GM21528 (cell line): Measurements from ENCODE around the gene VENTX.
"Not testable (repeated sequence)": the region's sequence is repeated elsewhere in the genome, so short reads cannot be mapped to it uniquely, and the experiment has no call there.

Experiments
- ATAC-seq: cut with Tn5 transposase; IDR thresholded peaks from one replicate; pipeline ENCODE4 v1.9.1; 2021; ENCODE audit warnings: mild to moderate bottlenecking, moderate library complexity; ENCODE audit not compliant: unreplicated experiment, low FRiP score

Gene VENTX

GRCh38 chr10:133213641-133214467, 23.8 kb upstream of the VENTX start:
- no peak for ATAC-seq

GRCh38 chr10:133214468-133215410, 22.9 kb upstream of the VENTX start:
- ATAC-seq = no peak

GRCh38 chr10:133215586-133215985, 22.1 kb upstream of the VENTX start:
- ATAC-seq = no peak

- no peak for ATAC-seq
Measured at GRCh38 chr10:133216776-133217175, 20.9 kb upstream of the VENTX start.

GRCh38 chr10:133217800-133218589, 19.7 kb upstream of the VENTX start:
- ATAC-seq = no peak

- ATAC-seq = no peak
Measured at GRCh38 chr10:133218891-133219290, 18.8 kb upstream of the VENTX start.

- ATAC-seq = no peak
Measured at GRCh38 chr10:133219782-133220181, 17.9 kb upstream of the VENTX start.

GRCh38 chr10:133221331-133221730, 16.3 kb upstream of the VENTX start:
- ATAC-seq = no peak

GRCh38 chr10:133221756-133222155, 15.9 kb upstream of the VENTX start:
- not testable (repeated sequence) for ATAC-seq

GRCh38 chr10:133224076-133224475, 13.6 kb upstream of the VENTX start:
- no peak for ATAC-seq

- ATAC-seq = no peak
Measured at GRCh38 chr10:133224756-133225372, 12.8 kb upstream of the VENTX start.

GRCh38 chr10:133225707-133226191, 11.9 kb upstream of the VENTX start:
- no peak for ATAC-seq

- no peak for ATAC-seq
Measured at GRCh38 chr10:133226251-133226808, 11.3 kb upstream of the VENTX start.

- no peak for ATAC-seq
Measured at GRCh38 chr10:133227256-133227655, 10.4 kb upstream of the VENTX start.

- no peak for ATAC-seq
Measured at GRCh38 chr10:133229265-133230043, 8.2 kb upstream of the VENTX start.

GRCh38 chr10:133230044-133230361, 7.7 kb upstream of the VENTX start, which contains the start of gene UTF1:
Gene UTF1 (plus strand): TSS chr10:133230217. CDS start chr10:133230289, 72 bp downstream.
- no peak for ATAC-seq

- no peak for ATAC-seq
Measured at GRCh38 chr10:133230387-133231195, 7.1 kb upstream of the VENTX start.
